ENCODE measurements around the gene PTPN22.

- TF ChIP-seq CTCF (IDR thresholded peaks at IDR 0.05; ENCODE audit: poor library complexity), result no peak
- TF ChIP-seq EZH2 (IDR thresholded peaks at IDR 0.05; ENCODE audit: borderline replicate concordance), result no peak
- TF ChIP-seq EZH2phosphoT487 (IDR thresholded peaks at IDR 0.05; ENCODE audit: low read depth, severe bottlenecking, unreplicated experiment), result no peak
These were observed 71.0 kb downstream of the PTPN22 start for GRCh38 chr1:113800487-113800886.
